ENCODE measurements around the gene BRSK1.

Gene BRSK1

DNA sequence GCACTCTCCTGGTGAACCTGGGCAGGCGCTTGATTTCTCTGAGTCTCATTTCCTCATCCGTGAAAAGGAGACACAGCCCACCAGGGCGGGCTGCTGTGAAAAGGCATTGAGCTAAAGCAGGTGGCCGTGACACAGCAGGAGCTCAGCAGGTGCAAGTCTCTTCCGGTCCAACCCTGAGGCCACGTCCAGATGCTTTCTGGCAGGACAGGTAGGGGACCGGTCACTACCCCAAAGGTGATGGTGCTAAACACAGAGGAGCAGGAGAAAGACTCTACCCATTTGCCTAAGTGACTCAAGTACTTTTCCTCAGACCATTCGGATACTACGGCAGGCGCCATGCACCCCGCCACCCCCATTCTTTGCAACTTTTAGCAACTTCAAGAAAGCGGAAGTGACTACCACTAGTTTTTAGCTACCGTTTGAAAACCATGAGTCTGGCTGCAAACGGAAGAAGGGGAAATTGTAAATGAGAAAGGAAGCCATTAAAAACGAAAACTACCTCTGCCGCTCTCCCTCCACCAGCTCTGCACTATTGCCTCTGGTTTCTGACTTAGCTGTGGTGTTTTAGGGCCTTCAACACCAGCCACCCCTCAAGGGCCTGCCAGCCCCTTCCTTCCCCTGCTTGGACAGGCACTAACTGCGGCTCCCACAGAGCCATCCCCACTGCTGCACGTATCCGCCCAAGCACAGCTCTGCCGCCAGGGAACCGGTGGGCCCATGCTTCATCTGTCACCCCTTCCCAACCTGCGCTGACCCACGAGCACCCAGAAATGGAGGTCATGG, 29.8 kb upstream of the BRSK1 start:
- no peak for DNase-seq (ENCODE audit: low read depth)

GRCh38 chr19:55254625-55254977, 29.2 kb upstream of the BRSK1 start:
- no peak for DNase-seq (ENCODE audit: low read depth)

GRCh38 chr19:55255618-55256423, 28.0 kb upstream of the BRSK1 start:
- DNase-seq (ENCODE audit: low read depth): no peak

- no peak for DNase-seq (ENCODE audit: low read depth)
These were observed 27.0 kb upstream of the BRSK1 start for GRCh38 chr19:55256562-55257460.

- DNase-seq (ENCODE audit: low read depth): no peak
These were observed 26.1 kb upstream of the BRSK1 start for GRCh38 chr19:55257461-55258420.

GRCh38 chr19:55258476-55258827, 25.3 kb upstream of the BRSK1 start:
- DNase-seq (ENCODE audit: low read depth): no peak

DNA sequence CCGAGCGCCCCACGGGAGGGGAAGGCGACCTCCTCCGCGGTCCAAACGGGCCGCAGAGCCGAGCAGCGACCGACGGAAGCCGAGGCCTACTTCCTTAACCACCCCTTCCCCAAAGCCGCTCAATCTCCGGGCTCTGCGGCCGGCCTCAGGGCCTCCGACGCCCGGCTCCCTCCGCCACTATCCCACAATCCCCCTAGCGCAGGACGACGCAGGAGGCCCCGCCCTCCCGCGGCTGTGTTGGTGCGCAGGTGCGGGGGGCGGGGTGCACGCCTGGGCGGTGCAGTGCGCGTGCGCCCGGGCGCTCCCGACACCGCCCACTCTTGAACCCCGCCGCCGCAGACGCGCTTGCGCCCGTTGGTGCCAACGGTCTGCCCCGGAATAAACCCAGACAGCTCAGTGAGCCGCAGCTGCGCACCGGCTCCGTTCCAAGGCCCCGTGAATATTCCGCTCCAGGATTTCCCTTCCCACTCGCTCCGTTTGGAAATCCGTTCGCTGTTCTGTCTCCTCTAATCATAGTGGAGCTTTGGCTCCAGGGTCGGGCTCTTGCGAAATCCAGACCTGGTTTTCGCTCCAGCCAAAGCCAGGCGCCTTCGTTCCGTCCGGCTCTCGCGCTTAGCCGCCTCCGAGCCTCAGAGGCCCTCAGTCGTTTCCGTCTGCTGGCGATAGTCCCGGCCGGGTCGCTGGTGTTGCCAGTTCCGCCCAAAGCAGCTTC, 24.8 kb upstream of the BRSK1 start, which contains the start of gene PPP6R1:
TSS of gene PPP6R1 (minus strand) at position 190 of the 712 bp plus-strand sequence. CDS start 11,914 bp downstream, outside the sequence.
- DNase-seq (ENCODE audit: low read depth): peak; percentile 100

GRCh38 chr19:55259540-55260210, 24.1 kb upstream of the BRSK1 start:
- no peak for DNase-seq (ENCODE audit: low read depth)

DNA sequence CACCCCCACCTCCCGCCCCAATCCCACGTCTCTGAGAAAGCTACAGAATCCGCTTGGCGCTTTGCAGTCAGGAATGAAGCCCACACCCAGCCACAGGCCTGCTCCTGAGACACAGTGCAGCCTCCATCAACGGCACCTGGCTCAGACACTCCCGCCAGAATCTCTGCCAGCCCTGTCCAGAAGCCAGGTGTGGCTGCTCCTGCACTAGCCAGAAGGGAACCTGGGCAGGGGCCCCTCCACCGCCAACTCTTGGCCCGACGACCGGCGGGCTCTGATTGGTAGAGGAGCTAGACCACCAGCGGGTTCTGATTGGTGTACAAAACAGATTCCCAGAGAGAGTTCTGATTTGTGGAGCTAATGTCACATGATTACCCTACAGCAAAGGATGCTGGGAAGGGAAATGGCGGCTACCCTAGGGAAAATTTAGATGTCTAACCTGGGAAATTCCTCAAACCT, 22.1 kb upstream of the BRSK1 start:
- DNase-seq (ENCODE audit: low read depth): no peak

DNA sequence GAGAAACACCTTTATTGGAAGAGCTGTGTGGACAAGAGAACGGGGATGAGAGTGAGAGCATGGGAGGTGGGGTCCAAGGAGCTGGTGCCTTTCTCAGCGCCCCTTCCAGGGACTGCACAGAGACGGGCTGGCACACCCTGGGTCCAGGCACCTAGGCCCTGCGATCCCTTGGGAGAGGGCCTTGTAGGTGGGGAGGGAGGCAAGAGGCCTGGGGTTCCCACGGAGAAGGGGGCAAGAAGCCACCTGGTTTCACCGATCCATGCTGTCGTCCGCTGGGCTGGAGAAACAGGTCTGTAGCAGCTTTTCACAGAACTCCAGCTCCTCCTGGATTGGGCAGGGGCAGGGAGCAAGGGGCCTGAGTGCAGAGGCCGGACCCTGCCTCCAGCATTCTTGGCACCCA, 21.4 kb upstream of the BRSK1 start:
- DNase-seq (ENCODE audit: low read depth): no peak

GRCh38 chr19:55264531-55264930, 19.3 kb upstream of the BRSK1 start:
- no peak for DNase-seq (ENCODE audit: low read depth)

GRCh38 chr19:55265173-55265572, 18.6 kb upstream of the BRSK1 start:
- DNase-seq (ENCODE audit: low read depth): no peak

GRCh38 chr19:55265723-55266386, 17.9 kb upstream of the BRSK1 start:
- no peak for DNase-seq (ENCODE audit: low read depth)

- DNase-seq (ENCODE audit: low read depth): no peak
These were observed 17.4 kb upstream of the BRSK1 start for GRCh38 chr19:55266404-55266803.

DNA sequence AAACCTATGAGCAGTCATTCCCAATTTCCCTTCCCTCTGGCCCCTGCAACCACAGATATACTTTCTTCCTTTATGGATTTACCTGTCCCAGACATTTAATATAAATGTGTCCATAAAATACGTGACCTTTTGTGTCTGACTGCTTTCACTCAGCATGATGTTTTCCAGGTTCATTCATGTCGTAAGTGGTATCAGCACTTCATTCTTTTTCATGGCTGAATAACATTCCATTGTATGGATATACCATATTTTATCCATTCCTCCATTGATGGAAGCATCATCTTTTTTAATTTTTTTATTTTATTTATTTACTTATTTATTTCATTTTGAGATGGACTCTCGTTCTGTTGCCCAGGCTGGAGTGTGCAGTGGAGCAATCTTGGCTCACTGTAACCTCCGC, 17.0 kb upstream of the BRSK1 start:
- DNase-seq (ENCODE audit: low read depth): no peak

GRCh38 chr19:55269299-55269698, 14.5 kb upstream of the BRSK1 start:
- DNase-seq (ENCODE audit: low read depth): no peak

DNA sequence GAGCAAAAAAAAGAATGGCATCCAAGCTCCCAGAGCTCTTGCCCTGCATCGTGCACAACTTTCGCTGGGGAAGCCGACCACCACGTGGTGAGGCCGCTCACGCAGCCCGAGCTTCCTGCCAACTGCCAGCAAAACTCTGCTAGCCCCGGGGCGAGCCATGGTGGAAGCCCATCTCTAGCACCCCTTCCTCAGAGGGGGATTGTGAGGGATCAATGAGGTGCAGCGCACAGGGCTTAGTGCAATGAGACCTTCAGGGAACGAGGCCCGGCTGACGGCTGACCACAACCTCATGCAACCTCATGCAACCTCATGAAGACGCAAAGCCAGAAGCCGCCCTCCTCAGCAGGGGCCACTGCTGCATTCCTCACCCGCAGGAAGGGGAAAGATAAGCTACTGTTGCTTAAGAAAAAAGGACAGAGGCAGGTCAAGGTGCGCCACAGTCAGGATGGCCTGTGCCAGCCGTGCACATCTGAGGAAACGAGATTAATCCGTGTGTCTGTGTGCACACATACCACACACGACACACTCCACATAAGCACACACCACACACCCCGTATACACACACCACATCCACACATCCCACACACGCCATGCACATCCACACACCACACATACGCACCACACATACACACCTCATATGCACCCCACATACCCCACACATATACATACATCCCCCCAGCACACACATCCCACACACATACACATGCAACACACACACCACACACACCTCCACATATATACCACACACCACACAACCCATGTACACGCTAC, 13.4 kb upstream of the BRSK1 start:
- no peak for DNase-seq (ENCODE audit: low read depth)

DNA sequence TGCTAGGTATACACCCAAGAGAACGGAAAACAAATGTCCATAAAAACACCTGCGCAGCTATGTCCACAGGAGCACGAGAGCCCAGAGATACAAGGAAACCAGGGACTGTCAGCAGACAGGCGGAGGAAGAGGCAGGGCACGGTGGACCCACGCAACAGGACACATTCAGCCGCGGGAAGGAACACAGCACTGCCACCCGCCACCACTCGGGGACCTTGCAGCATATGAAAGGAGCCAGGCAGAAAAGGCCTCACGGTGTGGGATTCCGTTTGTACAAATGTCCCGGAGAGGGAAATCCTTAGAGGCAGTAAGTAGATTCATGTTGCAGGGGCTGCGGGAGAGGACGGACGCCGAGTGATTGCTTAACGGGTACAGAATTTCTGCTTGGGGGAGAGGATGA, 11.7 kb upstream of the BRSK1 start:
- no peak for DNase-seq (ENCODE audit: low read depth)

Data from HS-27A (cell line).